NOMO-1 treated with DMSO at 0.1 percent for 48 hours (cell line): Measurements from ENCODE around the gene RASGRP3.

ENCODE experiments used
- DNase-seq: peaks from one replicate; lab custom pipeline; 2025; ENCODE audit not compliant: unreplicated experiment; lab: John Stamatoyannopoulos, UW

The RASGRP3 gene

DNA sequence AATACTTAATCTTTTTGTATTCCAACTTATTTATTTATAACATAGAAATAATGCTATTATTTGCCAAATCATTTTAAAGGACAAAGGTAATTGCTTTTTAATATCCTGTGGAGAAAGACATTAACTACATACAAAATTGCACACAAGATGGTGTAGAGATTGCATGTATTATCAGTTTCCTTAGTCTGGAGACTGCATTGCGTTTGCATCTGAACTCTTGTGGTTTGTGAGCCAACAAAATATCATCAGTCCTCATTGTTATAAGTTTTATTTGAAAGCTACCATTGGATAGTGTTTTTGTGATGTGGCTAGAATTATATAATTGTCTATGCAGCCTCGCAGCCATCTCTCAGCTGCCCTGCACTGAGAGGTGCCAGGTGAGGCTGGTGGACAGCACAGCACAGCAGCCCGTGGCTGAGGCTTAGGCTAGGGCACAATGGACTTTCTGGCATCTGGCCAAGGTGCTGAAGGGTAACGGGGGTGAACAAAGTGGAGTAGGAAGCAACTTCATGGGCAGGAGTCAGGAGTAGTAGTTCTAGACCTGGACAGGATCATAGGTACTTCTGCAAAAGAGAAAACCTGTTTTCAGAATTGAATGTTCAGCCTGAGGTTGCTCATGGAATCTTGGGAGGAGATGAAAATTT is 15.1 kb downstream of the RASGRP3 start:
- no peak for DNase-seq

DNA sequence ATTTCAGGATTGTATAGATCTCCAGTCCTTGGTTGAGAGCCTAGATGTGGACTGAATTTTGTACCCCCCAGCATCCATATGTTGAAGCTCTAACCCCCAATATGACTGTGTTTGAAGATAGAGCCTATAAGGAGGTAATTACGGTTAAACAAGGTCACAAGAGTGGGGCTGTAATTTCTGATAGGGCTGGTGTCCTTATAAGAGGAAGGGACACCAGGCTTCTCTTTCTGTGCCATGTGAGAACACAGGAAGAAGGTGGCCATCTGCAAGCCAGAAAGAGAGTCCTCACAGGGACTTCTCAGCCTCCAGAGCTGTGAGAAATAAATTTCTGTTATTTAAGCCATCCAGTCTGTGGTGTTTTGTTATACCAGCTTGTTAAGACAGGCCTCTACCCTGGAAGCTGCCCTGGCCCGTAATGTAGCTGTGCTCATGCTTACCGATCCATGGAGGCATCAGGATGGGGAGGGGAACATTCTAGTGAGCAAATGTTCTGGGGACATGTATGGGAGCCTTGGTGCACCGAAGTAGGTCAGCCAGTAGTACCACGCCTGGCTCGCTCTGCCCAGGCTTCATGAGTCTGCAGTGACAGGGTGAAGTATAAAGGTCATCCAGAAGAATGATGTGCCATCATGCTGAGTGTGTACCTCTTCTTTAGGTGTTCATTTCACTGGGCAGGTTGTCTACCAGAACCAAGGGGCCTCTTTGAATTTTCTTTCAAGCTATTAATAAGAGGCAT is 16.1 kb downstream of the RASGRP3 start:
- DNase-seq = no peak

DNA sequence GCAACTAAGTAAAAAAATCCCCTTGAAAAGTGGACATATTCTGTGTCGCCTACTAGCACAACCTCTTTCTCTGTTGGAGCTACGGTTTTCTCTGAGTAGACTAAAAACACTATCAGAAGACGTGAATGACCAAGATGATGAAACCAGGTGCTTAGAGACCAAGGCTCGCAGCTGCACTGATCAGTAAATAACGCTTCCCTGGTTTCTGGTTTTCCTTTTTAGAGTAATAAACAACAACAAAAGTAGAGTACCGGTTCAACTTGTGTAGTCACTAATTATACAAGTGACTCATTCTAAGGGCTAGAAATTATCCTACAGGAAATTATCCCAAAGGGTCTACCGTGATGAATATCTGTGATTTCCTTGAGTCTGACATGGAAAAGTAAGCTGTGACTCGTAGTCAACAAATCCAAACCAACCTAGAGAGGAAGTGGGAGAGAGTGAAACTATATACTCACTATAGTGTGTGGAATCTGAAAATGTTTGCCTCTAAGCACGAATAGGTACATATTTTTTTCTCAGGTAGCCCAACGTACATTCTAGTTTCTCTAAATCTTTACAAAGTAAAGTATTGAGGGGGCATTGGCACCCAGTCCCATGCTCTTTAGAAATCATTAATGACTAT is 17.8 kb downstream of the RASGRP3 start:
- DNase-seq = peak; percentile 44

DNA sequence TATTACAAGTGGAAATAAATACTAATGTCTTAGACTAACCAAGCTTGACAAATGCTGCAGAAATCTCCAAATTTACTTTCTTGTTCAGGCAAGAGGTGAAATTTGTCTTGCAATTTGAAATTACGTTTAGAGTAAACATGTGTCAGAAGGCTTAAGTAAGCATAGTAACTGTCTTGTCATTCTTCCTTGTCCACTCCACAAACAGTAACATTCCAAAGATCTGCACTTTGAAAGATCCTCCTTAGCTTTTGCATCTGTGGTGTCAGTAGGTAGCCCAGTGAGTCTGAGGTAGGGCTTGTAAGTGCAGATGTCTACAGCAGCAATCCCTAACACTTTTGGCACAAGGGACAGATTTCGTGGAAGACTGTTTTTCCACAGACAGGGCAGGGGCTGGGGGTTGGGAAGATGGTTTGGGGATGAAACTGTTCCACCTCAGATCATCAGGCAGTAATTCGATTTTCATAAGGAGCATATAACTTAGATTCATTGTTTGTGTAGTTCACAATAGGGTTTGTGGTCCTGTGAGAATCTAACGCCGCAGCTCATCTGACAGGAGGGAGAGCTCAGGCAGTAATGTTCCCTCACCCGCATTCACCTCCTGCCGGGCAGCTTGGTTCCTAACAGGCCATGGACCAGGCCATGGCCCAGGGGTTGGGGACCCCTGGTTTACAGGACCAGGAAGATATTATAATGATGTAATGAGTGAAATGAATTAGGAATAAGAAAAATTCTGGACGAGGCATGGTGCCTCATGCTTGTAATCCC is 18.6 kb downstream of the RASGRP3 start:
- no peak for DNase-seq

DNA sequence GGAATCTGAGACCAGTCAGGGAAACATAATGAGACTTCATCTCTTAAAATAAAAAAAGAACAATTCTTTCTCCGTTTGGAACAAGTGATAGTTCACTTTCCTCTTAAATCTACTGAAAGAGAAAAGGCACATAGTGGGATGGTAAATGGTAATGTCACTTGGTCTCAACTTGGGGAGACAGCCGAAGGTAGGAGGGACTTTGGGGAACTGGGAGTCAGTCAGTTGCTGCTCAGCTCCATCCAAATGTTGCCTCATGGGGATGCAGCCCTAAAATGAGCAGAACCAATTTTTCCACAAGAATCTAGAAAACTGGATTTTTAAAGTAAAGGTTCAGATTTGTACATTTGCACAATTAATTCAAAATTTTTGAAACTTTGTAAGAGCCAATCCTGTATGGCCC is 19.2 kb downstream of the RASGRP3 start:
- no peak for DNase-seq

DNA sequence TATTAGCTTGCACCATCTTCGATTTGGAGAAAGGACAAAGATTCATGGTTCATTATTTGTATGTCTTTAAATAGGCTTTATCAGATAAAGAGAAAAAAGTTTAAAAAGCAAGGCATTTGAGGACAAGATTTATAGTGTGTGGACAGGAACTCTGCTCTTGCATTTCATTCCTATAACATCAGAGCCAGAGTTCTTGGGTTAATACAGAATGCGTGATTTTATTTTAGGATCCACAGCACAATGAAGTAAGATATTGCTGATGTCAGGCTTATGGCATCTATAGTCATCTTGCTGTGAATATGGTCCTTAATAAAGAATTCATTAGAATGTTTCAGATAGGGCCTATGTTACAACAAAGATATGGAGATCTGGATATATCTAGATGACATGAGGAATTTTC is 19.7 kb downstream of the RASGRP3 start:
- DNase-seq = no peak

DNA sequence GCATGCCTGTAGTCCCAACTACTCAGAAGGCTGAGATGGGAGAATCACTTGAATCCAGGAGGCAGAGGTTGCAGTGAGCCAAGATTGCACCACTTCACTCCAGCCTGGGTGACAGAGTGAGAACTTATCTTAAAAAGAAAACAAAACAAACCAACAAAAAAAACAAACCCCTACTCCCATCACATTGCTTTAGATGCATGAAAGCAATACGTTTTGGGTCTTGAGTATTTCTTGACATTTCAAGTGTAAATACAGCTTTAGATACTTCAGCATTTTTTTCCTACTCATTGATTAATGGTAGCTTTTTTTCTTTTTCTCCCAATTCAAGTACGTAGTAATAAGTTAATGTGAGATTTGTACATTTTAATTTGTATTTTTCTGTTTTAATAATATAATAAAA is 20.3 kb downstream of the RASGRP3 start:
- no peak for DNase-seq

DNA sequence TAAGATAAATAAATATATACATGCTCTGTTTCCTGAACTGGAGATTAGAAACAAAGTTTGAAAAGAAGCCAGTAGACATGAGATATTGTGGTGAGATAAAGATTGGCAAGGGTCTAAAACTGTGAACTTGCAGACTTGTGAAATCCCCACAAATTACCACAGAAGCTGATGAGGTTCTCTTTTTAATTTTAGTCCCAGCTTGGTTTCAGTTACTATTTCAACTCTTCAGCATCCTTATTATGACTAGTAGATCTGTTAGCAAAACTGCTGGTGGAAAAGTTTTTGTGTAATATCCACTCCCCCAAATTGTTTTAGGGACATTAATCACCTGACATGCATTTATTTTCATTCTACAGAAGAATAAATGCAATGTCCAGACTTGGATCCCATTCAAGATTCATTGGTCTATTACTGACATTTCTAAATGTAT is 20.8 kb downstream of the RASGRP3 start:
- peak; percentile 93 for DNase-seq

DNA sequence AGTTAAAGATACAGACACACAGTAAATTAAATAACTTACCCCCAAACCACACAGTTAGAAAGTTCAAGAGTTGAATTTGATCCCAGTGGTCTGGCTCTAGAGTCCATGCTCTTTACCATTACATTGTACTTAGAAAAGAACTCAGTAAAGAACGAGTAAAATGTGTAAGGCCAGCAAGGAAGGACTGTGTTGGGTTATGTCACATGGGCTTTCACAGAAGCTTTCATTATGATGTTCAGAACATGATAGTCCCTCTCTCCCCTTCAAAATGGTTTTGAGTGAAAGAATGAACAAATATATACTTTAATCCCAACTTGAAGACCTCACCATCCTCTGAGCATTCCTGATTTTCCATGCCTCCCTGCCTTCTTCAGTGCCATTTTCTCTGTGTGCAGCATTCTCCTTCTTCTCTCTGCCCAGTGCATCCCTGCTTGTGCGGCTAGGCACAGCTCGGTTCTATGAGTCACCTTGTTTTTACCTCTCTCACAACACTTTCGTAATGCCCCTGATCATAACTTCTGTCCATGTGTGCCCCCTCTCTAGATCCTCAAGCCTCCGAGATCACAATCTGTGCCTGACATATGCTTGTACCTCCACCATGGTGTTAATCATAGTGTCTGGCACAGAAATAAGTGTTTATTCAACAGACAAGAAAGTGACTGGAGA is 22.0 kb downstream of the RASGRP3 start:
- peak; percentile 54 for DNase-seq

DNA sequence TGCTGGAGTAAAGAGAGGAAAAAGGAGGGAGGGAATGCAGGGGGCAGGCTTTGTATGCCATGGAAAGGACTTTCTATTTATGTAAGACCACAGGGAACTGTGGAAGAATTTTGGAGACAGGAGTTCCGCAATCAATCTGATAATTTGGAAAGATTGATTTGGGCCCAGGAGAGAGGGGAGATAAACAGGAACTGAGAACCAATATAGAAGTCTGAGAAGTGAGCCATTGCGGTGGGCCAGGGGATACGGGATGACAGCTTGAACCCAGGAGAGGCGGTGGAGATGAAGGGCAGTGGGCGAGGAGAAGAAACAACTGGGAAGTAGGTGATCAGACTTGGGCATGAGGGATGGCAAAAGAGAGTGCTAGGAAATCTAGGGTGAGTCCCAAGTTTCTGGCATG is 23.7 kb downstream of the RASGRP3 start:
- no peak for DNase-seq

DNA sequence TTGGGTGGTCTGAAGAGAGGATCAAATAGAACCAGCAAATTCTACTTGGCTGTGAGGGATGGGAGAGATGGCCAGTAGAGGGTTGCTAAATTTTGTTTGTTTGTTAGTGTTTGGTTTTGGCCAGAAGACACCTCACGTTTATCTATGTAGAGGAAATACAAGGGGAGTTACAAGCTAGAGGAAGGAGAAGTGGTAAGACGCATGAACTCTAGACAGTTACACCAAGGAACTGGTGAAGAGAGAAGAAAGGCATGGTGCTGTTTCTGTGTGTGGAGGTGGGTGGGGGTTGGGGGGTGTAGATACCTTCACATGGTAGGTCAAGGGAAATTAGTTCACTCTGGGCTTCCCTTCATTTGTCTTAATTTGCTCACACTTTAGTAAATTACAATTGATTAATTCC is 25.6 kb downstream of the RASGRP3 start:
- peak; percentile 59 for DNase-seq

DNA sequence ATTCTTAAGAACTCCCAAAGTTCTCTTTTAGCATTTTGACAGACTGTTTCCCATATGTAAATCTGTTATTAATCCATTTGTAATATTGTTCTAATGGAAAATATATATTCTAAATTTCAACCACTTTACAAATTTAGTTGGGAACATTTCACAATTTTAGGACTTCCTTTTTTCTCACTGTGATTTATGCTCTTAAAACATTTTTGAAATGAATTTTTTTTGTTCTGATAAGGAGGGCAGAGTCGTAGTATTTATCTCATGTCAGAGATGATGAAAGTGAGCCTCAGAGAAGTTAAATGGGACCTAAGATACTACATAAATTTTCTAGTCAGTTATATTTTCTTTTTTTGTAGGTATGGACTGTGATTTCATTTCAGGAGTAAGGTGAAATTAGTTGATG is 26.6 kb downstream of the RASGRP3 start:
- DNase-seq = peak; percentile 82

DNA sequence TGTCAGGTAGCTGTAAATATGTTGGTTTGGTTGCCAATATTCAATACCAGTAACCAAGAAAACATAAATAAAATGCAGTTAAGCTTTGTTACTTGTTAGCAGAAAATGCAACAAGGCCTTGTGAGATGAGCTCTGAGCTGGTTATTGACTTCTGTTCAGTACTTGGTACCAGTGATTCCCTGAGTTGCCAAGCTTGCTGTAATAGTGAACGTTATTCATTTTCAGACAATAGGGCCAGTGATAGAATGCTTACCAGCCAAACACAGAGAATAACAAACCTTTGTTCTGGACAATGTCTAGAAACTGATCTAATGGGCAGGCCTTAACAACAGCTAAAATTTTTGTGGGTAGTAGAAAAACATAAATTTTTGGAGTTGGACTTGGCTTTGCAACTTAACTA is 29.5 kb downstream of the RASGRP3 start:
- no peak for DNase-seq

DNA sequence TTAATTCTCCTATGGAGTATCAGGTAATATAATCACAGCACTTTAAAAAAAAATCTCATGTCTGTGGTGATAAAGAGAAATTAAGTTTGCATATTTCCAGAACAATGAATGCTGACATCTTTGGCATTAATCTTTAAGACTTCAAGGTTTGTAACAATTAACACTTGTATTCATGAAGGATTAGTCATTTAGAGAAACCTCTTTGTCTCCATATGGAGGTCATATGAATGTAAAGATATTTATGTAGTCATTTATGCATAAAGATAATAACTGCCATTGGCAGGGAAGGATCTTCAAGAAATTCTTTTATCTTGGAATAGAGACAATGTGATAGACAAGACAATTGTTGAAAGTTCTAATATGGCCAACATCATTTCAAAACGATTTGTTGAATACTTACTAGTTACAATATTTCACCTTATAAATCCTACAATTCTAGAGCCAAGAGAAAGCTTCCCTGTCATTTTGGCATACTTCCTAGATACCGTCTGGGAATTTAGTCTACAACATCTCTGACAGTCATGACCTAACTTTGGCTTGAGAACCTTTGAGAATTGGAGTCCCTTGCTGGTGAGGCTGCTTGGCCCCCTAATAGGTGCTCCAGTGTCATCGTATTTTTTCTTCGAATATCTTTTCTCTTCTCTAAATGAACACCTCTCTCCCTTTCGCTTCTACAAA is 33.6 kb downstream of the RASGRP3 start:
- no peak for DNase-seq

DNA sequence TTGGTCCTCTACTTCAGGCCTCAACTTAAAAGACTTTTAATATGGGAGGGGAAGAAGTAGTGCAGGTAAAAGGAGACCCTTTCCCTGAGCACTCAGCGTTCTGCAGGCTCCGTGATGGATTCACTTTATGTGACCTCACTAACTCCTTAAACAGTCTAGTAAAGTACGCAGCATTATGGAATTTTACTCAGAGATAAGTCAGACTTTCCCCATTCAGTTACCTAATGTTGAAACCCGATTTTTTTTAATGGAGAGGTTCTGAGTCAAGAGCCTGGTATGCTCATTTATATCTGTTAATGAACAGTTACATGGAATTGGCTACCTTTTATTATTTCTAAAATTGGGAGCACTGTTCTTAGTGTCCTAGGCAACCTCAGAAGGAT is 34.1 kb downstream of the RASGRP3 start:
- DNase-seq = no peak

DNA sequence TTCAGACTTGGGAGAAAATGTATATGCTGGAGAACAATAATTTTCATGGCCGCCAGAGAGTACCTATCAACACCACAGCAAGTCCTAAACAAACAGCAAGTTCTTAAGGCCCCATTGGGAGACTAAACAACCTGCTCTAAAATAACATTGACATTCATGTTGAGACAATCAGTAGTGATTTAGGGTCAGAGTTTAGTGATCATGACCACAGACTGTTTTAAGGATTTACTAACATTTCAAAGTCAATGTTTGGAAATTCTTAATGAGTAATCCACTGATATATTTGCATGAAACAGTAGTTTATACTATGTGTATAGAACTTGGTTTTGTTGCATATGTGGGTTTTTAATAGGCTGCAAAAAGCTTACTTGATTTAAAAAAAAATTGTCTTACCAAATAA is 34.7 kb downstream of the RASGRP3 start:
- DNase-seq = no peak

DNA sequence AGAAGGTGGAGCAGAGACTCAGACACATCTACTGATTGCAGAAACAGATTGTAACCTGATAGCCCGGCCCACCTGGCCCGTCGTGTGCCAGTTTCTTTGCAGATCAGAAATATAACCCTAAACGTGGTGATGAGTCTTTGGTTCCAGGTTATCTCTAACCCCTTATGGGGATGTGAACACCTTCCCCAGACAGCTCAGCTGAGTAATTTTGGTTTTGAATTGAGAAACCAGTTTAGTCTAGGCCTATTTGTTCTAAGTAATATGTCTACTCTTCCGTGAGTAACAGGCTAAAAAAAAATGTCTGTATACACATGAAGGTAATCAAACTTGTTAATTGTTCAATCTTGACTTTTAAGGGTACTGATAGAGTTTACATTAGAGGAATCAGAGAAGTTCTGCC is 35.7 kb downstream of the RASGRP3 start:
- no peak for DNase-seq

DNA sequence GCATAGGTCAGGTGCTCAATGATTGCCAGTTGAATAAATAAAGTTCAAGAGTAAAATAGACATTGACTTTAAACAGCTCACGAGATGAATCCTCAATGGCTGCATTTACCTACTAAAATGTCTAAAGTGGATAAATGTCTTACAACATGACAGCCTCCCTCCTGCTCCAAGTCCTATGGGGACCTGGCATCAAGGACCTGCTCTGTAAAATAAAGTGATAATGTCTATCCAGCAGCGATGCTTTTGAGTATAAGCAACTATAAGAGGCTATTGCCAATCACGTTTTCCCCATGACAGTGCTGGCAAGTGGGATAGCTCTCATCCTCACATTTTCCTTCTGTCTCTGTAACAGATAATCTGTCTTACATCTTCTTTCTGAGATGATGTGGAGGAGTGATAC is 37.0 kb downstream of the RASGRP3 start:
- no peak for DNase-seq

DNA sequence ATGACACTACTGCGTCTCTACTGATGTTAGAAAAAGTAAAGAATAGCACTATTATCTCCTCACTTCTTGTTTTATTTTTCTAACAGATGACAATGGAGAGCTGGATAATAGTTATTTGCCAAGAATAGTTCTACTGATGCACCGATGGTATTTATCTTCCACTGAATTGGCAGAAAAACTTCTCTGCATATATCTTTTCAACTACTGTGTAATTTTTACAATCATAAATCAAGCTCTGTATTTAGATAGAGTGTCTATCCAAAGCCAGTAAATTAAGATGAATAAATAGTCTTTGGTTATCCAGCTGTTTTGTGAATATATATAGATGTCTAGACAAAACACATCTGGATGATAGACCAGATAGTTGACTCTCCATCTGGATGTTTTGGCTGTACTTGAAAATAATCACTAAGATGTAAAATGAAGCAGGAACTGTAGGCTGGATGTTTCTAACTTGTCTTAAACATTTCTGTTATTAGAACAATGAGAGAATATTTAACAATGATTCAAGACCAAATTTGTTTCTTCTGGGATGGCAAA is 40.1 kb downstream of the RASGRP3 start:
- DNase-seq = no peak

DNA sequence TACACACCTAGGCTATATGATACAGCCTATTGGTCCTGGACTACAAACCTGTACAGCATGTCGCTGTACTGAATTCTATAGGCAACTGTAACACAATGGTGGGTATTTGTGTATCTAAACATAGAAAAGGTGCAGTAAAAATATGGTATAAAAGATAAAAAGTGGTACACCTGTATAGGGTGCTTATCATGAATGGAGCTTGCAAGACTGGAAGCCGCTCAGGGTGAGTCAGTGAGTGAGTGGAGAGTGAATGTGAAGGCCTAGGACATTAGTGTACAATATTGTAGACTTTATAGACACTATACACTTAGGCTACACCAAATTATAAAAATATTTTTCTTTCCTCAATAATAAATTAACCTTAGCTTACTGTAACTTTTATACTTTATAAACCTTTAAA is 41.8 kb downstream of the RASGRP3 start:
- no peak for DNase-seq
